ENCODE data around the gene INPP4B. TPM values are rescaled to one million over a fixed set of nuclear protein-coding genes. Genes with fewer than 3 reads are reported as not detected.

Gene INPP4B
- total RNA-seq, 1 experiment from 2014 or later = 0.07 TPM

DNA sequence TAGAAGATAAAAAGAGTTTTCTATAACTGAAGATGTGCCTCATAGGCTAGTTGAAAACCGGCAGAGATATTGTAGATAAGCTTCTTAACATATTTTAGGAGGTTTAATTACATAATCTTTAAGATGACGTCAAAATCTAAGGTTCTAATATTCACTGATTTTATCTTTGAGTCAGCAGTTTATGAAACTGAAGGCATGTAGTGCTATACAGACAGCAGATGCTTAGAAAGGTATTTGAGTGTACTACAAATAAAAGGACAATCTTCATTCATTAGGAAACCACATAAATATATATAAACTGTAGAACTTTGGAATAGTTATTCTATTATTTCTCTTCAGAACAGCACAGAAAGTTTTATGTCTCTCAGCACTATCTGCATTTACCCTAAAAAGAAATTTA, 704.9 kb downstream of the INPP4B start:
- Histone ChIP-seq H4K20me1 (ENCODE audit: control insufficient read depth, insufficient read depth, insufficient read length) (no peaks in the 10 kb centered on the region), H3K79me1 (ENCODE audit: insufficient read depth, low read depth, low read length, poor library complexity, severe bottlenecking) (no peaks in the 10 kb centered on the region), H3K4me1 (ENCODE audit: insufficient read depth, low read length) (no peaks in the 10 kb centered on the region), H2BK15ac (ENCODE audit: low read depth, low read length) (no peak overlapping the region), H2BK120ac (ENCODE audit: low read depth, low read length, poor library complexity, severe bottlenecking) (no peak overlapping the region), H3K9me3 (ENCODE audit: control insufficient read depth, low read depth, low read length) (no peaks in the 10 kb centered on the region), H3K23me2 (ENCODE audit: insufficient read length, low read depth, low read length, poor library complexity, severe bottlenecking) (no peaks in the 10 kb centered on the region), H3K4ac (ENCODE audit: low read depth, low read length) (no peak overlapping the region), H2AK5ac (ENCODE audit: insufficient read length, low read length) (no peak overlapping the region), H3K4me2 (ENCODE audit: insufficient read depth, insufficient read length, low read length) (no peak overlapping the region), H3K79me2 (ENCODE audit: insufficient read depth, low read length) (no peaks in the 10 kb centered on the region), H3K27ac (ENCODE audit: insufficient read length, low read depth, low read length) (no peak overlapping the region), H4K5ac (ENCODE audit: insufficient read length, low read depth, low read length) (no peak overlapping the region), H4K8ac (replicated peaks; ENCODE audit: insufficient read length, low read depth, low read length) (no peak overlapping the region), H3K27me3 (ENCODE audit: insufficient read depth, low read length) (no peaks in the 10 kb centered on the region), H2AFZ (ENCODE audit: low read length) (no peak overlapping the region), H2BK12ac (ENCODE audit: insufficient read length, low read depth, low read length) (no peak overlapping the region), H3K56ac (ENCODE audit: insufficient read length, low read depth, low read length) (no peak overlapping the region), H2BK5ac (ENCODE audit: insufficient read length, low read length) (no peak overlapping the region), H4K91ac (ENCODE audit: insufficient read length, low read depth, low read length) (no peak overlapping the region), H3T11ph (ENCODE audit: low read length) (no peak overlapping the region), H3K23ac (ENCODE audit: insufficient read length, low read depth, low read length) (no peak overlapping the region), H3K18ac (ENCODE audit: insufficient read length, low read depth, low read length) (no peak overlapping the region), H3K9ac (ENCODE audit: extremely low read depth, insufficient read length, low read length) (no peak overlapping the region), H2BK20ac (ENCODE audit: low read depth, low read length, poor library complexity, severe bottlenecking) (no peak overlapping the region), H3K14ac (ENCODE audit: insufficient read depth, low read length) (no peak overlapping the region)
- Mint-ChIP-seq H3K4me3 (no peak overlapping the region), H3K27ac (no peak overlapping the region), H3K36me3 (ENCODE audit: insufficient read depth in 1 of 3, low read depth in 3 of 3) (no peaks in the 10 kb centered on the region), H3K9me3 (no peaks in the 10 kb centered on the region; a peak in 1 of 5 replicates), H3K27me3 (ENCODE audit: low read depth) (no peaks in the 10 kb centered on the region), H3K4me1 (0 out of 4 replicates have a peak, but pooled peaks cover 0 to 3% of the 10 kb centered on the region in 2 experiments)
- TF ChIP-seq, protein P1, sequence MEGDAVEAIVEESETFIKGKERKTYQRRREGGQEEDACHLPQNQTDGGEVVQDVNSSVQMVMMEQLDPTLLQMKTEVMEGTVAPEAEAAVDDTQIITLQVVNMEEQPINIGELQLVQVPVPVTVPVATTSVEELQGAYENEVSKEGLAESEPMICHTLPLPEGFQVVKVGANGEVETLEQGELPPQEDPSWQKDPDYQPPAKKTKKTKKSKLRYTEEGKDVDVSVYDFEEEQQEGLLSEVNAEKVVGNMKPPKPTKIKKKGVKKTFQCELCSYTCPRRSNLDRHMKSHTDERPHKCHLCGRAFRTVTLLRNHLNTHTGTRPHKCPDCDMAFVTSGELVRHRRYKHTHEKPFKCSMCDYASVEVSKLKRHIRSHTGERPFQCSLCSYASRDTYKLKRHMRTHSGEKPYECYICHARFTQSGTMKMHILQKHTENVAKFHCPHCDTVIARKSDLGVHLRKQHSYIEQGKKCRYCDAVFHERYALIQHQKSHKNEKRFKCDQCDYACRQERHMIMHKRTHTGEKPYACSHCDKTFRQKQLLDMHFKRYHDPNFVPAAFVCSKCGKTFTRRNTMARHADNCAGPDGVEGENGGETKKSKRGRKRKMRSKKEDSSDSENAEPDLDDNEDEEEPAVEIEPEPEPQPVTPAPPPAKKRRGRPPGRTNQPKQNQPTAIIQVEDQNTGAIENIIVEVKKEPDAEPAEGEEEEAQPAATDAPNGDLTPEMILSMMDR (conservative IDR thresholded peaks at IDR 0.05) = no peak
- DNase-seq = no peak
- WGBS (ENCODE audit: extremely low coverage, insufficient read length, low lambda C conversion rate) = no CpG with 5 or more reads among the region's 2 CpGs

Measured in H9 (cell line).